Keratinocyte (primary cell): Measurements from ENCODE around the gene MIPOL1. TPM values are rescaled to one million over a fixed set of nuclear protein-coding genes. Genes with fewer than 3 reads are reported as not detected.

Source experiments
- DNase-seq: peaks from one replicate; pipeline ENCODE4 v3.0.0-alpha.2; 2011; ENCODE audit warnings: low read depth, missing footprints, low spot score
- FAIRE-seq: peaks from 2 replicates; lab custom pipeline; 2011; peaks lifted over from hg19 to GRCh38; lab: Jason Lieb, UNC
- H2AFZ ChIP-seq: 2 replicates; pipeline ENCODE4 v1.6.0; 2012; ENCODE audit warnings: low read length, control low read depth, inconsistent platforms; ENCODE audit not compliant: control insufficient read depth
- H3K27ac ChIP-seq: 2 replicates; pipeline ENCODE4 v1.5.1; 2011; ENCODE audit warnings: low read length; ENCODE audit not compliant: control insufficient read depth, insufficient read depth
- H3K27me3 ChIP-seq: 3 replicates; pipeline ENCODE4 v1.6.0; 2011; ENCODE audit warnings: low read length; ENCODE audit not compliant: control insufficient read depth, insufficient read depth; ENCODE audit errors: extremely low read depth
- H3K36me3 ChIP-seq, 2 experiments: 2 replicates in 1 of 2; 3 replicates in 1 of 2; pipeline ENCODE4 v1.5.1; 2011; ENCODE audit warnings: low read length in 2 of 2, mild to moderate bottlenecking in 1 of 2; ENCODE audit not compliant: control insufficient read depth in 2 of 2, insufficient read depth in 2 of 2; ENCODE audit errors: extremely low read depth in 1 of 2
- H3K4me1 ChIP-seq: 3 replicates; pipeline ENCODE4 v1.5.1; 2011; ENCODE audit warnings: low read length; ENCODE audit not compliant: control insufficient read depth, insufficient read depth; ENCODE audit errors: extremely low read depth
- H3K4me2 ChIP-seq: 3 replicates; pipeline ENCODE4 v1.6.0; 2011; ENCODE audit warnings: low read depth, low read length; ENCODE audit not compliant: control insufficient read depth, insufficient read depth; ENCODE audit errors: extremely low read depth
- H3K4me3 ChIP-seq, 3 experiments: fragments of 200-600 bp in 1 of 3; sonication (generic) in 1 of 3; 2 replicates in 2 of 3; 3 replicates in 1 of 3; pipeline ENCODE4 v1.5.1; 2011 to 2016; ENCODE audit warnings: low read length in 3 of 3, mild to moderate bottlenecking in 3 of 3, control low read depth in 2 of 3, inconsistent platforms in 1 of 3, low read depth in 1 of 3, mixed read lengths in 1 of 3, mixed run types in 1 of 3, moderate library complexity in 1 of 3; ENCODE audit not compliant: control insufficient read depth in 2 of 3, insufficient read depth in 2 of 3; ENCODE audit errors: extremely low read depth in 1 of 3
- H3K79me2 ChIP-seq: 2 replicates; pipeline ENCODE4 v1.6.0; 2012; ENCODE audit warnings: low read length; ENCODE audit not compliant: control insufficient read depth, insufficient read depth
- H3K9ac ChIP-seq: 3 replicates; pipeline ENCODE4 v1.6.0; 2011; ENCODE audit warnings: low read length; ENCODE audit not compliant: control insufficient read depth, insufficient read depth; ENCODE audit errors: extremely low read depth
- H3K9me1 ChIP-seq: 3 replicates; pipeline ENCODE4 v1.6.0; 2011; ENCODE audit warnings: low read length; ENCODE audit not compliant: control insufficient read depth, insufficient read depth; ENCODE audit errors: extremely low read depth
- H3K9me3 ChIP-seq: 2 replicates; pipeline ENCODE4 v1.5.1; 2012; ENCODE audit warnings: low read depth, low read length; ENCODE audit not compliant: control insufficient read depth
- H4K20me1 ChIP-seq: 3 replicates; pipeline ENCODE4 v1.6.0; 2011; ENCODE audit warnings: low read length; ENCODE audit not compliant: control insufficient read depth, insufficient read depth; ENCODE audit errors: extremely low read depth
- CTCF ChIP-seq, 3 experiments: IDR thresholded peaks in 1 of 3; conservative IDR thresholded peaks in 1 of 3; optimal IDR thresholded peaks in 1 of 3; 2 replicates in 2 of 3; 3 replicates in 1 of 3; pipeline versions ENCODE3 to v1.5.1; 2011; ENCODE audit warnings: low read length in 3 of 3, mild to moderate bottlenecking in 3 of 3, moderate library complexity in 2 of 3, control low read depth in 1 of 3, inconsistent platforms in 1 of 3; ENCODE audit not compliant: insufficient read depth in 2 of 3; ENCODE audit errors: extremely low read depth in 1 of 3
- EZH2 ChIP-seq: IDR thresholded peaks from one replicate; pipeline ENCODE4 v1.6.1; 2012; ENCODE audit warnings: inconsistent platforms, mild to moderate bottlenecking, low read length, moderate library complexity
- dilution Hi-C: fragments of 300-500 bp; cut with MboI; formaldehyde crosslinking; loops from one replicate; pipeline ENCODE4 v1.7.0; 2020; ENCODE audit warnings: low sequenced_read_pairs; ENCODE audit not compliant: extremely low pct_ligation_motif_present
- polyA plus RNA-seq, 5 experiments: library from polyadenylated mRNA; depleted of rRNA in 3 of 5; stranded (reverse) in 3 of 5; stranded (forward) in 1 of 5; unstranded in 1 of 5; fragments of >200 nt; gene quantifications; 1 replicate in 1 of 5; 2 replicates in 3 of 5; 3 replicates in 1 of 5; pipeline versions ENCODE4 v1.2.1 to v1.2.3, GENCODE V29; 2011 to 2012; ENCODE audit warnings: missing spikeins in 2 of 5, low read depth in 1 of 5, low replicate concordance in 1 of 5

MIPOL1 gene
- polyA plus RNA-seq, 1 donor (not counting 4 experiments of a cell fraction or from before 2014, with no cell fraction given), result 10.9 TPM

- Histone ChIP-seq H3K36me3 (no peaks in the 10 kb centered on the region), H3K9me1 (no peaks in the 10 kb centered on the region), H2AFZ (no peak overlapping the region), H3K4me3 (no peak overlapping the region), H3K27ac (no peak overlapping the region), H3K9me3 (no peaks in the 10 kb centered on the region), H3K4me2 (no peak overlapping the region), H3K79me2 (no peaks in the 10 kb centered on the region), H3K9ac (no peak overlapping the region), H4K20me1 (no peaks in the 10 kb centered on the region), H3K4me1 (no peaks in the 10 kb centered on the region), H3K27me3 (no peaks in the 10 kb centered on the region)
- DNase-seq (no peak), FAIRE-seq (no peak)
- no peak for TF ChIP-seq EZH2
- TF ChIP-seq CTCF (optimal IDR thresholded peaks at IDR 0.05 in 1 of 3, IDR thresholded peaks at IDR 0.05 in 1 of 3, conservative IDR thresholded peaks at IDR 0.05 in 1 of 3; ENCODE audit: extremely low read depth in 1 of 3, insufficient read depth in 2 of 3, low read length in 3 of 3), result no peak
- dilution Hi-C loops, result no loop called here
Measured at GRCh38 chr14:37483672-37484071, 285.9 kb downstream of the MIPOL1 start.

GRCh38 chr14:37490607-37491006 is 292.9 kb downstream of the MIPOL1 start:
- Histone ChIP-seq H3K4me1 (no peaks in the 10 kb centered on the region), H3K79me2 (no peaks in the 10 kb centered on the region), H3K9me3 (no peaks in the 10 kb centered on the region), H2AFZ (no peak overlapping the region), H4K20me1 (no peaks in the 10 kb centered on the region), H3K4me3 (no peak overlapping the region), H3K27ac (no peak overlapping the region), H3K4me2 (no peak overlapping the region), H3K36me3 (no peaks in the 10 kb centered on the region), H3K9ac (no peak overlapping the region), H3K27me3 (no peaks in the 10 kb centered on the region), H3K9me1 (no peaks in the 10 kb centered on the region)
- FAIRE-seq, result no peak
- TF ChIP-seq EZH2 (no peak), CTCF (optimal IDR thresholded peaks at IDR 0.05 in 1 of 3, IDR thresholded peaks at IDR 0.05 in 1 of 3, conservative IDR thresholded peaks at IDR 0.05 in 1 of 3; ENCODE audit: extremely low read depth in 1 of 3, insufficient read depth in 2 of 3, low read length in 3 of 3) (no peak)
- dilution Hi-C loops, result no loop called here
- DNase-seq, result no peak
